CD4-positive, alpha-beta T cell treated with Interleukin-10 for 1 hour (primary cell): ENCODE results near the gene DTNBP1.
"Not testable (repeated sequence)": the region's sequence is repeated elsewhere in the genome, so short reads cannot be mapped to it uniquely, and the experiment has no call there.

Source experiments
- DNase-seq: peaks from one replicate; pipeline ENCODE4 v3.0.0-alpha.2; 2020

The DTNBP1 gene

DNA sequence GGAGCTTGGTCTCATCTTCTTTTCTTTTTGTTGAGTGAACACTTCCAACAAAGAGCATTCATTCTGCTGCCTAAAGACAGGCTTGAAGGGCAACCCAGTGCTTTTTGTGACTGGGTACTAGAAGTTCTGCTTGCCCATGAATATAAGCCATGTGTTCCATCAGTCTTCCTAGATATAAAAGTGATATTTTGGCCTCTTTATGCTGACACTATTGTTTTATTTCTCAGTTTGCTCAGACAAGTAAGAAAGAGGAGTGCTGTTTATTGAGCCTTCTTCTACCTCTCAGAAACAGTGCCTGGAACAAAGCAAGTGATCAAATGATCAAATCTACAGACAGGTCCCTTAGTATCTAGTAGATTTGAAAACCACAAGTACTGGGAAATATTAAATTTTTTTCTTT, 2.4 kb upstream of the DTNBP1 start:
- DNase-seq, result no peak

GRCh38 chr6:15663130-15663871, 473 bp upstream of the DTNBP1 start:
- no peak for DNase-seq

GRCh38 chr6:15661853-15662325, 939 bp downstream of the DTNBP1 start:
- no peak for DNase-seq

DNA sequence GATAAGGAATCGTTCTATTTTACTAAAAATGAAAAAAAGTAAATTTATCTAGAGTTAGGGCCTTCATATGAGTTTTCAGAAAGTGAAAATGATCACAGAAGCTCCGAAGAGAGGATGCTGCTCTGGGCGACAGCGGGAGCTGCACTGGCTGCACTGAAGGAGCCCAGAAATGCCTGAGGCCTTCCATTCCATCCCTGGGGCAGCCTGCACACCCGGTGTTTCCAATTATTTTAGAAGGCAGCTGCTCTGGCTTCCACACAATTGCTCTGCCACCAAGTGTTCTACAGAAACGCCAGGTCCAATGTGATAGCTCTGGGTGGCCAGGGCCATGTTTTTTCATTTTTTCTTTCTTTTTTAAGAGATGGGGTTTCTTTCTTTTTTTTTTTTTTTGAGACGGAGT, 3.6 kb downstream of the DTNBP1 start:
- DNase-seq, result no peak

DNA sequence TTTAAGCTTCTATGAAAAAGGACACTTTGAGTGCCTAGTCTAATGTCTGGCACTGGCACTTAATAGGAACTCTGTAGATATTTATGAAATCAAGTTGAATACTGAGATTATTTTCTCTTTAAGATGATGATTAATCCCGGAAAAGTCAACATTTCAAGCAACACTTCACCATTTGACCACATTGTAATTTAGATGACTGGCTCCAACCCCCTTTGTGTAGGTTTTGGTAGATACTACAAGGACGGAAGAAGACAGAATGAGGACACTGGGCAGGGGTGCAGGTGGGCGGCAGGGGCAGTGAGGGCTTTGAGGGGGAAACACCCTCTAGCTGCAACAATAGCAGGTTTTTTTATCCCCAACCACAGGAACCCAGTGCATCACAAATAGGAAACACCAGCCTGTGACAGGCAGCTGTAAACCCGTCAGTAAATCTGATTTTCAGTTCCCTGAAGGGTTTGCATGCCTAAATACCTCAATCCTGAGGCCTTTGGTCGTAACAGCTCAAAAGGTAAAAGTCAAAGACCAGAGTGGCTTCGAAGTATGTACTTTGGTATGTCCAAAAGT, 4.6 kb downstream of the DTNBP1 start:
- DNase-seq, result no peak

- no peak for DNase-seq
Measured at GRCh38 chr6:15657290-15657689, 5.5 kb downstream of the DTNBP1 start.

DNA sequence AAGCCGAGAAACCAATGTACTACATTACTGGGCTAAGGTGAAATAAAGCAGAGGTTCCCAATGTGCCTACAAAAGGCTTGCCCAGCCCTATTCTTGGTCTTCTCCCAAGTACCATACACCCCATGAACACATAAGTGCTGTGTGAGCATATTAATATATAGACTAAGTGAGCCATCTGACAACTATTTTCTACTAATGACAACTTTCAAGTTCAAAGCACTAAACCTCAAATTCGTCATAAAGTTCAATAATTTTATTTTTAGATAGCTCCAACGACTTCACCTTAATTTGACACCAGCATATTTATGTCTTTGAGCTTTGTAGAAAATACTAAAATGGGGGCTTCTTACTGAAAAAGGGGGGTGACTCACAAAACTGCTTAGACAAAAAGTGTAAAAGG, 6.7 kb downstream of the DTNBP1 start:
- no peak for DNase-seq

DNA sequence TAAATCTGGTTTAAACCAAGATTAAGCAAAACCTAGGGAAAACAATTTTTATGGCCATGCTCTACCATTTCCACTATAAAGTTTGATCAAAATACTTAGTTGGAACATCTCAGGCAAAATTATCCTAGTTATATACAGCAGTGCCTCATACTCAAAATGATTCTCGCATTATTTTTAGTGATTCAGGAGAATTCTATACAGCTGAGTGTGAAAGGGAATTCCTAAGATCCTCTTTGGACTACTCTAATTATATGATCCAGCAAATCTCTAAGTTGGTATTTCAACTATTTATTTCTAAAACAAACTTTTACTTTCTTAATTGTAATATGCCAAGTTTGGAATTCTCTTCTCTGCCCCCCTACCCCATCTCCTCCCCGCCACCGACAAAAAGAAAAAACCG, 8.6 kb downstream of the DTNBP1 start:
- DNase-seq, result no peak

DNA sequence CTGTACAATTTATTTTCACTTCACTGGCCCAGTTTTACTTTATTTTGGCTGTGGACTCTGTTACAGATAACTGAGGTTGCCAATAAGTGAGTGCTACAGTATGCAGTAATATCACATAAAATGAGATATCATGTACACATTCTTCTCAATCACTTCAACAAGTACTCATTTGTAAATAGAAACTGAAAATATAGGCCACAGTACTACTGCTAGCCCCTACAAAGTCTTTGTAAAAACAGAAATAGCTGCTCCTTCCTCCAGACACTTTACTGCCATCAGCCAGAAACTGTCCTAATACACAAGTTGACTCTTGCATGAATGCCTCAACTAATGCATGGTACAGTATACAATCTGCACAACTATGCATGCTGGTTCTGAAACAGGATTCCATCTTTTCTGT, 9.2 kb downstream of the DTNBP1 start:
- DNase-seq, result no peak

GRCh38 chr6:15650004-15650559, 12.7 kb downstream of the DTNBP1 start:
- DNase-seq, result not testable (repeated sequence)

- no peak for DNase-seq
Measured at GRCh38 chr6:15644904-15645303, 17.9 kb downstream of the DTNBP1 start.

DNA sequence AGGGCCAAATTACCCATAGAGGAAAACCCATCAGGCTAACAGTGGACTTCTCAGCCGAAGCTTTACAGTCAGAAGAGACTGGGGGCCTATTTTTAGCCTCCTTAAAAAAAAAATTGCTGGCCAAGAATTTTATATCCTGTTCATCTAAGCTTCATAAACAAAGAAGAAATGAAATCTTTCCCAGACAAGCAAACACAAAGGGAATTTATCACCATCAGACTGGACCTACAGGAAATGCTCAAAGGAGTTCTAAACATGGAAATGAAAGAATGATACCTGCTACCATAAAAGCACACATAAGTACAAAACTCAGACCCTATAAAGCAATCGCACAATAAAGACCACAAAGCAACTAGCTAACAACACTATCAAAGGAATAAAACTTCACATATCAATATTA, 19.3 kb downstream of the DTNBP1 start:
- no peak for DNase-seq

DNA sequence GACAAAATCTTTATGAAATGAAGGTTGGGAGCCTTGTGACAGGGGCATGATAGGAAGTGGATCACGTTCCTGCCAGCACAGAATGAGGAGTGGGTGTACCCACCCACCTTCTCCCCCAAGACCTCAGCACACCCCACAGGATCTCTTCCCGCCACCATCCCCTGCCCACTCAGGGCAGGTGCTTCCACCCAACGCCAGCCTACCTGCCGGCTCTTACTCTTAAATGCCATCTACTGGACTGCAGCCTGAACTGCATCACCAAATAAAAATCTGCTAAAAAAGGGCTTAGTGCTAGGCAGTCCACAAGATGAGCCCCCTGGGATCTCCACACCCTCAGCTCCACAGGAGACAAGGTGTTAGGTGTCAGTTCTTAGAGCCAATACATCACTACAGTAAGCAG, 20.6 kb downstream of the DTNBP1 start:
- DNase-seq, result no peak

- DNase-seq, result no peak
Measured at GRCh38 chr6:15638373-15638772, 24.5 kb downstream of the DTNBP1 start.

DNA sequence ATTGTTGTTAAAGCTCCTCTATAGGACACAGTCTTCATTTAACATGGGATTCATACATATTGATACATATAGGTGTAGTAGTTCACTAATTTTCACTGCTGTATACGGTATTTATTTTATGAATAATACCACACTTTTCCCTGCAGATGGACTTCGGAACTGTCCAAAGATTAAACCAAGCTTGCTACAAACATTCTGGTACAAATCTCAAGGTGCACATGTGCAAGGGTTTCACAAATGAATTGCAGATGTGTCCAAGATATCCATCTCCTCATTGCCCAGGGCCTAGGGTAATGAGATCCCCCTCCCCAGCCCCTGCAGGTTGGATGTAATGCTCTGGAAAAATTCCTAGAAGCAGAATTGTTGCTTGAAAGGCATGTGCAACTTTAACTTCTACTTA, 31.4 kb downstream of the DTNBP1 start:
- no peak for DNase-seq

DNA sequence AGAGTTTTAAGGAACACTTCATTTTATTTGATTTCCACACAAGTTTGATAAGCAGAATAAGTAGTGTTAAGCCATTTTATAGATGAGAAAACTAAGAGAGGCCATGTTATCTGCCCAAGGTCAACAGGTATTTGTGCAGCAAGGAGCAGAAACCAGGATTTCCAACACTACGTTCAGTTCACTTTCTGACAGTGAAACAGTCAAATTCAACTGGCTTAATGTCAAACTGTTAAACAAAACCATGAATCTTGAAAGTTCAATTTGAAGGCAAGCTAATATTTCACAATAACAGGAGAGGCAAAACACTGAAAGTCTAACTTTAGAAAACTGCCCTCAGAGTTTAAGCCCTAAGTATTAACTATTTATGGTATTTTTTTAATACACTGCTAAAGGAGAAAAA, 32.6 kb downstream of the DTNBP1 start:
- no peak for DNase-seq

DNA sequence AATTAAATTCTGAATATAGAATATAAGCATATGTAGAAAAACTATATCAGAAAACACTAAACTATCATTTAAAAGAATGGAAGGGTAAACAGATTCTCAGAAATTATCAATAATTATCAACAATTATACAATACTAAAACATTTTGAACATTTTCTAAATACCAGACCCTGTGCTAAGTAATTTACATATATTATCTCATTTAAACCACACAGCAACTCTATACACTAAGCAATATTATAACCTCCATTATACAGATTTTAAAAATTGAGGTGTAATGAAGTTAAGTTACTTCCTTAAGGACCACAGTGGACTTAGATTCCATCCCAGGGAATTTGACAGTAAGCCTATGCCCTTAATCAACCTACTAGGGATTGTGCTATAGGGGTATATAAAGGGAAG, 33.3 kb downstream of the DTNBP1 start:
- no peak for DNase-seq

DNA sequence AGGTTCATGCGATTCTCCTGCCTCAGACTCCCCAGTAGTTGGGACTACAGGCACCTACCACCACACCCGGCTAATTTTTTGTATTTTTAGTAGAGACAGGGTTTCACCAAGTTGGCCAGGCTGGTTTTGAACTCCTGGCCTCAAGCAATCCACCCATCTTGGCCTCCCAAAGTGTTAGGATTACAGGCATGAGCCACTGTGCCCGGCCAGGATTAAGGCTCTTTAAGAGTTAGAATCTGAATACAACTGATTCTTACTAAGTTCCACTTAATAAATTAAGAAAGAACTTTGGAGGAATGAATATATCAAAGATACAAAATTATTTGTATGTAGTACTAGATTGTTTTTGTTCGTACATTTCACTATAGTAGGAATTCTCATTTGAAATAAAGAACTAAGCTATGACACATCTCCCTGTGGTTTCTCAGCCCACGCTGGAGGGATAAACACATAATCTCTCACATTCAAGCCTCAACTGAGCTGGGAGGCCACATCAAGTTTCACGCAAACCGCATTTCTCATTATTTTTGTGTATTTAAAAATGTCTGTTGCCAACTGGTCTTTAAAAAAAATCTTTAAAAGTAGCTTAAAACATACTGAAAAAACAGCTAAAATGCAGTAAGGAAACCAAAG, 34.2 kb downstream of the DTNBP1 start:
- peak; percentile 40 for DNase-seq

DNA sequence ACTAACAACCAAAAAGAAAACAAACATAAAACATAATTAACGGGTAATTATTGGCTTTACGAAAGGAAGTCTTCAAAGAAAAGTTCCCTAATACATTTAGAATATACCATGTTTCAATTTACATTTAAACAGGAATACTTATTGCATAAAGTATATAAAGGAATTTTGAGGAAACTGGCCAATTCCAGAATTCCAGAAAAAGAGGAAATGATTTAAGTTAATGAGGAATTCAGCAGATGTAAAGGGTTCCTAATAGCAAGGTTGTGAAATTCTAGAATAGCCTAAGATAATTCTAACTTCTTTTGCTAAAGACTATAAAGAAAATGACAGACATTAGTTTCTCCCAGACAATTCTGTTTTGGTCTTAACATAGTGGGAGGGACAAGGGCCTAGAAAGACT, 35.0 kb downstream of the DTNBP1 start:
- no peak for DNase-seq

GRCh38 chr6:15626878-15627674, 35.8 kb downstream of the DTNBP1 start:
- no peak for DNase-seq

- DNase-seq, result no peak
Measured at GRCh38 chr6:15626160-15626559, 36.7 kb downstream of the DTNBP1 start.

- DNase-seq, result no peak
Measured at GRCh38 chr6:15623276-15624116, 39.3 kb downstream of the DTNBP1 start.
